ENCODE measurements around the gene C5orf22. TPM values are rescaled to one million over a fixed set of nuclear protein-coding genes. Genes with fewer than 3 reads are reported as not detected.

The C5orf22 gene
- total RNA-seq, 1 experiment from 2014 or later: 31.9 TPM

- BruUV-seq (replicated peaks): no TSS peak
- intact Hi-C loops (cut with micrococcal nuclease; ENCODE audit: unreplicated experiment): loop anchor here (5.0 to 10.0 kb wide), 2 partner anchors 250 to 1443 kb away; no protein-coding TSS in a partner anchor
- Histone ChIP-seq H3K36me3 (ENCODE audit: insufficient read depth, low read length, poor library complexity, severe bottlenecking) (peaks cover 39% of the 10 kb centered on the region), H3K4me1 (ENCODE audit: insufficient read depth, low read length, poor library complexity, severe bottlenecking) (peaks cover 20% of the 10 kb centered on the region), H3K27me3 (replicated peaks; ENCODE audit: insufficient read depth, low read depth, low read length, poor library complexity) (no peaks in the 10 kb centered on the region), H3K9me3 (ENCODE audit: low read depth, low read length, poor library complexity, severe bottlenecking) (no peaks in the 10 kb centered on the region), H3K27ac (ENCODE audit: low read depth, low read length, poor library complexity, severe bottlenecking) (no peak overlapping the region), H3K4me3 (ENCODE audit: low read depth, low read length, poor library complexity, severe bottlenecking) (no peak overlapping the region)
- TF ChIP-seq CTCF (conservative IDR thresholded peaks at IDR 0.05; ENCODE audit: low read depth, low read length) (peak; percentile 41; the same call in 1 of the 2 replicates), EZH2 (IDR thresholded peaks at IDR 0.05; ENCODE audit: borderline replicate concordance, low read depth, low read length, poor library complexity, severe bottlenecking) (no peak)
- no peak for DNase-seq (ENCODE audit: low spot score)
- POLR2A ChIA-PET (ENCODE audit: low non-redundant PET): no interaction called here
- CTCF ChIA-PET: no interaction called here
These were observed 44.6 kb upstream of the C5orf22 start for GRCh38 chr5:31487506-31487905.

- BruUV-seq (replicated peaks): no TSS peak
- H3K27me3 ChIP-seq (replicated peaks; ENCODE audit: insufficient read depth, low read depth, low read length, poor library complexity): no peaks in the 10 kb centered on the region
- no peak for DNase-seq (ENCODE audit: low spot score)
These were observed 39.2 kb upstream of the C5orf22 start for GRCh38 chr5:31492869-31493268.

GRCh38 chr5:31495336-31495735 lies 36.8 kb upstream of the C5orf22 start:
- DNase-seq (ENCODE audit: low spot score): no peak
- intact Hi-C loops (cut with micrococcal nuclease; ENCODE audit: unreplicated experiment): no loop called here
- Histone ChIP-seq H3K27me3 (replicated peaks; ENCODE audit: insufficient read depth, low read depth, low read length, poor library complexity) (no peaks in the 10 kb centered on the region), H3K27ac (ENCODE audit: low read depth, low read length, poor library complexity, severe bottlenecking) (no peak overlapping the region), H3K9me3 (ENCODE audit: low read depth, low read length, poor library complexity, severe bottlenecking) (no peaks in the 10 kb centered on the region), H3K4me3 (ENCODE audit: low read depth, low read length, poor library complexity, severe bottlenecking) (no peak overlapping the region), H3K4me1 (ENCODE audit: insufficient read depth, low read length, poor library complexity, severe bottlenecking) (no peaks in the 10 kb centered on the region), H3K36me3 (ENCODE audit: insufficient read depth, low read length, poor library complexity, severe bottlenecking) (peaks cover 84% of the 10 kb centered on the region)
- CTCF ChIA-PET: no interaction called here
- BruUV-seq (replicated peaks): no TSS peak
- POLR2A ChIA-PET (ENCODE audit: low non-redundant PET): no interaction called here
- TF ChIP-seq EZH2 (IDR thresholded peaks at IDR 0.05; ENCODE audit: borderline replicate concordance, low read depth, low read length, poor library complexity, severe bottlenecking): no peak
- no peak for TF ChIP-seq CTCF (conservative IDR thresholded peaks at IDR 0.05; ENCODE audit: low read depth, low read length)

More at GRCh38 chr5:31492869-31493268, 39.2 kb upstream of the C5orf22 start:
- H3K9me3 ChIP-seq (ENCODE audit: low read depth, low read length, poor library complexity, severe bottlenecking): no peaks in the 10 kb centered on the region
- no peak overlapping the region for H3K27ac ChIP-seq (ENCODE audit: low read depth, low read length, poor library complexity, severe bottlenecking)
- H3K4me3 ChIP-seq (ENCODE audit: low read depth, low read length, poor library complexity, severe bottlenecking): no peak overlapping the region
- TF ChIP-seq CTCF (conservative IDR thresholded peaks at IDR 0.05; ENCODE audit: low read depth, low read length) (no peak), EZH2 (IDR thresholded peaks at IDR 0.05; ENCODE audit: borderline replicate concordance, low read depth, low read length, poor library complexity, severe bottlenecking) (no peak)
- no peaks in the 10 kb centered on the region for H3K4me1 ChIP-seq (ENCODE audit: insufficient read depth, low read length, poor library complexity, severe bottlenecking)
- peaks cover 71% of the 10 kb centered on the region for H3K36me3 ChIP-seq (ENCODE audit: insufficient read depth, low read length, poor library complexity, severe bottlenecking)
- intact Hi-C loops (cut with micrococcal nuclease; ENCODE audit: unreplicated experiment): no loop called here
- CTCF ChIA-PET: no interaction called here
- POLR2A ChIA-PET (ENCODE audit: low non-redundant PET): no interaction called here

All from A673 (cell line).